Skeletal muscle satellite cell (primary cell): ENCODE results near the gene LAMA2. TPM values are rescaled to one million over a fixed set of nuclear protein-coding genes. Genes with fewer than 3 reads are reported as not detected.

ENCODE experiments used
- H3K27me3 ChIP-seq: 2 replicates; pipeline ENCODE4 v1.7.0; 2013; ENCODE audit warnings: low read length; ENCODE audit not compliant: control insufficient read depth, insufficient read depth
- H3K36me3 ChIP-seq: 2 replicates; pipeline ENCODE4 v1.7.0; 2013; ENCODE audit warnings: mild to moderate bottlenecking, control low read depth, low read length; ENCODE audit not compliant: insufficient read depth
- H3K4me1 ChIP-seq: 2 replicates; pipeline ENCODE4 v1.7.0; 2013; ENCODE audit warnings: low read length; ENCODE audit not compliant: control insufficient read depth, insufficient read depth
- H3K4me2 ChIP-seq: 2 replicates; pipeline ENCODE4 v1.7.0; 2013; ENCODE audit warnings: mild to moderate bottlenecking, low read length
- H3K4me3 ChIP-seq: 2 replicates; pipeline ENCODE4 v1.7.0; 2013; ENCODE audit warnings: low read length
- H3K9ac ChIP-seq: 2 replicates; pipeline ENCODE4 v1.7.0; 2013; ENCODE audit warnings: mild to moderate bottlenecking, low read depth, low read length, moderate library complexity
- H3K9me3 ChIP-seq: replicated peaks from 2 replicates; pipeline ENCODE4 v1.7.0; 2013; ENCODE audit warnings: mild to moderate bottlenecking, control low read depth, low read length
- total RNA-seq: library from RNA; depleted of rRNA; stranded (reverse); fragments of >200 nt; gene quantifications from 2 replicates; pipeline ENCODE4 v1.2.3, GENCODE V29; 2012; rRNA removed

The LAMA2 gene, protein sequence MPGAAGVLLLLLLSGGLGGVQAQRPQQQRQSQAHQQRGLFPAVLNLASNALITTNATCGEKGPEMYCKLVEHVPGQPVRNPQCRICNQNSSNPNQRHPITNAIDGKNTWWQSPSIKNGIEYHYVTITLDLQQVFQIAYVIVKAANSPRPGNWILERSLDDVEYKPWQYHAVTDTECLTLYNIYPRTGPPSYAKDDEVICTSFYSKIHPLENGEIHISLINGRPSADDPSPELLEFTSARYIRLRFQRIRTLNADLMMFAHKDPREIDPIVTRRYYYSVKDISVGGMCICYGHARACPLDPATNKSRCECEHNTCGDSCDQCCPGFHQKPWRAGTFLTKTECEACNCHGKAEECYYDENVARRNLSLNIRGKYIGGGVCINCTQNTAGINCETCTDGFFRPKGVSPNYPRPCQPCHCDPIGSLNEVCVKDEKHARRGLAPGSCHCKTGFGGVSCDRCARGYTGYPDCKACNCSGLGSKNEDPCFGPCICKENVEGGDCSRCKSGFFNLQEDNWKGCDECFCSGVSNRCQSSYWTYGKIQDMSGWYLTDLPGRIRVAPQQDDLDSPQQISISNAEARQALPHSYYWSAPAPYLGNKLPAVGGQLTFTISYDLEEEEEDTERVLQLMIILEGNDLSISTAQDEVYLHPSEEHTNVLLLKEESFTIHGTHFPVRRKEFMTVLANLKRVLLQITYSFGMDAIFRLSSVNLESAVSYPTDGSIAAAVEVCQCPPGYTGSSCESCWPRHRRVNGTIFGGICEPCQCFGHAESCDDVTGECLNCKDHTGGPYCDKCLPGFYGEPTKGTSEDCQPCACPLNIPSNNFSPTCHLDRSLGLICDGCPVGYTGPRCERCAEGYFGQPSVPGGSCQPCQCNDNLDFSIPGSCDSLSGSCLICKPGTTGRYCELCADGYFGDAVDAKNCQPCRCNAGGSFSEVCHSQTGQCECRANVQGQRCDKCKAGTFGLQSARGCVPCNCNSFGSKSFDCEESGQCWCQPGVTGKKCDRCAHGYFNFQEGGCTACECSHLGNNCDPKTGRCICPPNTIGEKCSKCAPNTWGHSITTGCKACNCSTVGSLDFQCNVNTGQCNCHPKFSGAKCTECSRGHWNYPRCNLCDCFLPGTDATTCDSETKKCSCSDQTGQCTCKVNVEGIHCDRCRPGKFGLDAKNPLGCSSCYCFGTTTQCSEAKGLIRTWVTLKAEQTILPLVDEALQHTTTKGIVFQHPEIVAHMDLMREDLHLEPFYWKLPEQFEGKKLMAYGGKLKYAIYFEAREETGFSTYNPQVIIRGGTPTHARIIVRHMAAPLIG (N-terminal part only)
- 47.4 and 61.2 TPM in 2 replicates for total RNA-seq

GRCh38 chr6:128882991-128883611 is at the start of gene LAMA2:
Gene LAMA2 (plus strand): TSS chr6:128883138. CDS start chr6:128883246, 108 bp downstream.
- peaks cover 16% of the 10 kb centered on the region for H3K4me1 ChIP-seq
- H3K9ac ChIP-seq, result peak within 1 kb of the TSS; percentile 84
- no peaks in the 10 kb centered on the region for H3K36me3 ChIP-seq
- H3K4me2 ChIP-seq, result peak within 1 kb of the TSS; percentile 83
- H3K4me3 ChIP-seq, result peak within 1 kb of the TSS; percentile 83
- H3K9me3 ChIP-seq, result no peaks in the 10 kb centered on the region
- no peaks in the 10 kb centered on the region for H3K27me3 ChIP-seq

DNA sequence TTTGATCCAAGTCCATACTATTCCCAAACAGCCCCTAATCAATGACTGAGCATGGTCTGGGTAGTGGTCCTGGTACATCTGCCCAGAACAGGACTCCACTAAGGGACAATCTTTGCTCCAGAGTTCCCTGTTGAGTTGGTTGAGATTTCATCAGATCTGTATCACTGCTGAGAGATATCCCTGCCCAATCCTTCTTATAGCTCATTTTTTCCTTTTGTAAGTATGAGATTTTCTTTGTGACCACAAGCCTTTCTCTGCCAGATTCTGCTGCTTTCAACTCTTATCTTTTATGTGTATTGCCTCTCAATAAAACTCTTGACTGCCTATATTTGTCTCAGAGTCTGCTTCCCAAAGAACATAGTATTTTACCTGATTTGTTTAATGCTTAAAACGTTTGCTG is 46.2 kb upstream of the LAMA2 start:
- H3K4me2 ChIP-seq, result no peak overlapping the region
- no peaks in the 10 kb centered on the region for H3K36me3 ChIP-seq
- H3K9ac ChIP-seq, result no peak overlapping the region
- H3K4me3 ChIP-seq, result no peak overlapping the region
- H3K9me3 ChIP-seq, result no peaks in the 10 kb centered on the region
- H3K4me1 ChIP-seq, result no peaks in the 10 kb centered on the region
- no peaks in the 10 kb centered on the region for H3K27me3 ChIP-seq

DNA sequence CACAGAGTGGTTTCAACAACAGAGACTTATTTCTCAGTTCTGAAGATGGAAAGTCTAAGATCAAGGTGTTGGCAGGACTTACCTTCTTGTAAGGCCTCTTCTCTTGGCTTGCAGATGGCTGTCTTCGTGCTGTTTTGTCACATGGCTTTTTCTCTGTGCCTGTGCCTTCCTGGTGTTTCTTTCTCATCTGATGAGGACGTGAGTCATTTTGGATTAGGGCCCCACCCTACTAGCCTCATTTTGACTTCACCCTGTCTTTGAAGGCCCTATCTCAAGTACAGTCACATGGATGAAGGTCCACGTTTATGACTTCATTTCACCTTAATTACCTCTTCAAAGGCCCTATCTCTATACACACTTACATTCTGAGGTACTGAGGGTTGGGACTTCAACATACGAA is 41.4 kb upstream of the LAMA2 start:
- Histone ChIP-seq H3K9me3 (no peaks in the 10 kb centered on the region), H3K4me1 (no peaks in the 10 kb centered on the region), H3K4me3 (no peak overlapping the region), H3K4me2 (no peak overlapping the region), H3K27me3 (no peaks in the 10 kb centered on the region), H3K36me3 (no peaks in the 10 kb centered on the region), H3K9ac (no peak overlapping the region)

DNA sequence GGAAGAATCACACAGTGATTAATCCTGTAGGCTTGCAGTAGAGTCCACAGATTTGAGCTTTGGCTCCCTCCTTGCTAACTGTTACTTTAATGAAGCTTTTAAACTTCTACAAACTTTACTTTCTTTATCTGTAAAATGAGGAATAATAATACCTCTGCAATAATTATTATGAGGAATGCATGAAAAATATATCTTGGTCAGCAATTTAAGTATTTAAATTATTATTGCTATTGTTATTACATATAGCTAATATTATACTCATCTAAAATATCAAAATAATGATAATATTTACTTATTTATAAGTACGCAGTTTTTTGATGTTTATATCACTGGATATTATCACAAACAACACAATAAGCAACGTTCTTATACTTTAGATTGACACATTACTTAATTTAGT is 38.3 kb upstream of the LAMA2 start:
- Histone ChIP-seq H3K4me3 (no peak overlapping the region), H3K36me3 (no peaks in the 10 kb centered on the region), H3K9ac (no peak overlapping the region), H3K4me2 (no peak overlapping the region), H3K27me3 (no peaks in the 10 kb centered on the region), H3K9me3 (no peaks in the 10 kb centered on the region), H3K4me1 (no peaks in the 10 kb centered on the region)

GRCh38 chr6:128847431-128848210 is 35.3 kb upstream of the LAMA2 start:
- H3K4me2 ChIP-seq, result no peak overlapping the region
- no peaks in the 10 kb centered on the region for H3K36me3 ChIP-seq
- no peak overlapping the region for H3K9ac ChIP-seq
- H3K9me3 ChIP-seq, result no peaks in the 10 kb centered on the region
- H3K27me3 ChIP-seq, result no peaks in the 10 kb centered on the region
- no peaks in the 10 kb centered on the region for H3K4me1 ChIP-seq
- no peak overlapping the region for H3K4me3 ChIP-seq

DNA sequence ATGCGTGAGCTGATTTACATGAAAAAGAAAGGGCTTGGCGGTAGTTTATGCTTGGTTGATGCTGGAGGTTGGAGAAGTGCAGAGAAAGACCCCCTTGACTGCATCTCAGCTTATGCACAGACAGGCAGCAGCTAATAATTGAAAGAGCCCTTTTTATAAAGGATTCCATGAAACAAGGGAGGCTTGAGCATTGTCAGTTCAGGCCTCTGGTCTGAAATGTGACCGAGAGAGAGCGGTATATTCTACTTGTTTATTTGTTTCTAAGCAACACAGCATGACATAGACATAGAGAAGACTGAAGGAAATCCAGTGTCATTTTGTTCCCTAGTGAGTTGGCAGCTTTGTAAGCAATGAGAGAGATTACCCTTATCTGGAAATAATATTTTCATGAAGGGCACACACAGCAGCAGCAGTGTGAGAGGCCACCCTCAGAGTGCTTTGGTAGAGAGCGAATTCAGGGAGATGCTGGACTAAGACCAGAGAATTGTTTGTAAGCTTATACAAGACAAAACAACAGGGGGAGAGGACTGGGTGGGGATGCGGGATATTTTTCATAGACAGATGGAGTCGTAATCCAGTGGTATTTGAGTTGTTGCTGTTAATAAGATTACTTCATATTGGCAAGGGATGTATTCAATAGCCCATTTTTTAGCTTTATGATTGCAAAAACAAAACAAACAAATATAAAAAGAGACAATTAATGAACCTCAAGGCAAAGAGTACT is 34.6 kb upstream of the LAMA2 start:
- no peak overlapping the region for H3K9ac ChIP-seq
- H3K4me1 ChIP-seq, result no peaks in the 10 kb centered on the region
- H3K36me3 ChIP-seq, result no peaks in the 10 kb centered on the region
- H3K4me2 ChIP-seq, result no peak overlapping the region
- no peaks in the 10 kb centered on the region for H3K9me3 ChIP-seq
- H3K27me3 ChIP-seq, result no peaks in the 10 kb centered on the region
- no peak overlapping the region for H3K4me3 ChIP-seq

- Histone ChIP-seq H3K4me1 (no peaks in the 10 kb centered on the region), H3K9ac (no peak overlapping the region), H3K4me2 (no peak overlapping the region), H3K4me3 (no peak overlapping the region), H3K9me3 (no peaks in the 10 kb centered on the region), H3K36me3 (no peaks in the 10 kb centered on the region), H3K27me3 (no peaks in the 10 kb centered on the region)
These were observed 27.3 kb upstream of the LAMA2 start for GRCh38 chr6:128855581-128856085.

- Histone ChIP-seq H3K4me2 (no peak overlapping the region), H3K36me3 (no peaks in the 10 kb centered on the region), H3K9me3 (peaks cover 3% of the 10 kb centered on the region), H3K4me1 (no peaks in the 10 kb centered on the region), H3K27me3 (no peaks in the 10 kb centered on the region), H3K9ac (no peak overlapping the region), H3K4me3 (no peak overlapping the region)
These were observed 25.1 kb upstream of the LAMA2 start for GRCh38 chr6:128857806-128858205.

DNA sequence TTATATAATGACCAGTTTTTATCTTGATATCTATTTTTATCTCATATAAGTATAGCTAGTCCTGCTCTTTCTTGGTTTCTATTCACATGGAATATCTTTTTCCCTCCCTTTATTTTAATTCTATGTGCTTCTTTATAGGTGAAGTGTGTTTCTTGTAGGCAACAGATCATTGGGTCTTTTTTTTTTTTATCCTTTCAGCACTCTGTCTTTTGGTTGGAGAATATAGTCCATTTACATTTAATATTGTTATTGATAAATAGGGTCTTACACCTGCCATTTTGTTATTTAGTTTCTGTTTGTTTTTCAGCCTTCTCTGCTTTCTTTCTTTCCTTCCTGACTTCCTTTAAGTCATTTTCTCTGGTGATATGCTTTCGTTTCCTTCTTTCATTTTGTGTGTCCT is 22.2 kb upstream of the LAMA2 start:
- H3K4me3 ChIP-seq, result no peak overlapping the region
- no peaks in the 10 kb centered on the region for H3K27me3 ChIP-seq
- H3K9me3 ChIP-seq, result peaks cover 3% of the 10 kb centered on the region
- H3K4me2 ChIP-seq, result no peak overlapping the region
- H3K9ac ChIP-seq, result no peak overlapping the region
- H3K4me1 ChIP-seq, result no peaks in the 10 kb centered on the region
- H3K36me3 ChIP-seq, result no peaks in the 10 kb centered on the region

DNA sequence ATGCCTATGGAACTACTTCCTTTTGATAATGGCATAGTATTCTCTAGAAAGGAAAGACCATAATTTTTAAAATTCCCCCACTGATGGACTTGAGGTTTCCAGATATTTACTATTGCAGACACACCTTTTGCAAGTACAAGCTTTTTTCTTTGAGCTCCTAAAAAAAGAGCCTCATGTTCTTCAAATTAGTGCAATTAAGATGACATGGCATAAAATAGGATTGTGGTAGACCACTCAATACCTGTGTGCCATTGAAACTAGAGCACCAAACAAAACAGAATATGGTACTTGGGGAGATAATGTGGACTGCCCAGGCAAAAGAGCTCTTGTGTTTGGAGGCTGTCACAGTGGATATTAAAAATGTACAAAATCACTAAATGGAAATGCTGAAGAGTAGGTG is 19.0 kb upstream of the LAMA2 start:
- H3K4me2 ChIP-seq, result no peak overlapping the region
- H3K9me3 ChIP-seq, result peaks cover 3% of the 10 kb centered on the region
- no peaks in the 10 kb centered on the region for H3K36me3 ChIP-seq
- H3K4me1 ChIP-seq, result no peaks in the 10 kb centered on the region
- H3K4me3 ChIP-seq, result no peak overlapping the region
- H3K27me3 ChIP-seq, result no peaks in the 10 kb centered on the region
- no peak overlapping the region for H3K9ac ChIP-seq
